ENCODE results near the gene NDUFS8. TPM values are rescaled to one million over a fixed set of nuclear protein-coding genes. Genes with fewer than 3 reads are reported as not detected.
A peak's percentile ranks its signal among the peaks of the same experiment; 100 is the strongest.

NDUFS8 gene
- total and polyA plus RNA-seq, 2 of the 13 experiments (the other 11 are each of a cell fraction or from before 2014, with no cell fraction given) = 96.7 to 158 TPM

DNA sequence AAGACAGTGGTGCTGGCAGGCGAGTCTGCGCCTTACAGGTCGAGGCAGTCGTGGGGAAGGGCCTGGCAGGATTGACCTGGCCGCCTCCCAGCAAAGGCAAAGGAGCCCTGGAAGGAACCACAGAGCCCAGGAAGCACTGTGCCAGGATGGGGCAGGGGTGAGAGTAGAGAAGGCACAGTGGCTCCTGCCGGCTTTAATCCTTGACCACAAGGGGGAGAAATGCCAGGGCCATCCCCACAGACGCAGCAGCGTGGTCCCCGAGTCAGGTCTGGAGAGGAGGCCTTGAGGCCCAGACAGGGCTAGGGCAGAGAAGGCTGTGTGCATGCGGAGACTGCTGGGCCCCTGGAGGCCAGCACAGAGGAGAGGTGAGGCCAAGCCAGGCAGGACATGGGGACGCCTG lies 9.9 kb upstream of the NDUFS8 start (continued):
- no peak for TF ChIP-seq ZNF572 (CRISPR knock-in tag; IDR thresholded peaks at IDR 0.05)
- TF ChIP-seq, protein P1, sequence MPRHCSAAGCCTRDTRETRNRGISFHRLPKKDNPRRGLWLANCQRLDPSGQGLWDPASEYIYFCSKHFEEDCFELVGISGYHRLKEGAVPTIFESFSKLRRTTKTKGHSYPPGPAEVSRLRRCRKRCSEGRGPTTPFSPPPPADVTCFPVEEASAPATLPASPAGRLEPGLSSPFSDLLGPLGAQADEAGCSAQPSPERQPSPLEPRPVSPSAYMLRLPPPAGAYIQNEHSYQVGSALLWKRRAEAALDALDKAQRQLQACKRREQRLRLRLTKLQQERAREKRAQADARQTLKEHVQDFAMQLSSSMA (CRISPR knock-in tag; IDR thresholded peaks at IDR 0.05) = no peak
- no peak for TF ChIP-seq ZBTB25 (CRISPR knock-in tag; IDR thresholded peaks at IDR 0.05)
- TF ChIP-seq, protein P2, sequence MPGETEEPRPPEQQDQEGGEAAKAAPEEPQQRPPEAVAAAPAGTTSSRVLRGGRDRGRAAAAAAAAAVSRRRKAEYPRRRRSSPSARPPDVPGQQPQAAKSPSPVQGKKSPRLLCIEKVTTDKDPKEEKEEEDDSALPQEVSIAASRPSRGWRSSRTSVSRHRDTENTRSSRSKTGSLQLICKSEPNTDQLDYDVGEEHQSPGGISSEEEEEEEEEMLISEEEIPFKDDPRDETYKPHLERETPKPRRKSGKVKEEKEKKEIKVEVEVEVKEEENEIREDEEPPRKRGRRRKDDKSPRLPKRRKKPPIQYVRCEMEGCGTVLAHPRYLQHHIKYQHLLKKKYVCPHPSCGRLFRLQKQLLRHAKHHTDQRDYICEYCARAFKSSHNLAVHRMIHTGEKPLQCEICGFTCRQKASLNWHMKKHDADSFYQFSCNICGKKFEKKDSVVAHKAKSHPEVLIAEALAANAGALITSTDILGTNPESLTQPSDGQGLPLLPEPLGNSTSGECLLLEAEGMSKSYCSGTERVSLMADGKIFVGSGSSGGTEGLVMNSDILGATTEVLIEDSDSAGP (CRISPR knock-in tag; IDR thresholded peaks at IDR 0.05; ENCODE audit: borderline replicate concordance) = 0 out of 2 replicates have a peak, but pooled peaks have one; percentile 10
- TF ChIP-seq HOXA9 (CRISPR knock-in tag; IDR thresholded peaks at IDR 0.05; ENCODE audit: borderline replicate concordance) = no peak
- no peak for TF ChIP-seq CEBPG (CRISPR knock-in tag; IDR thresholded peaks at IDR 0.05)
- TF ChIP-seq CENPX (CRISPR knock-in tag; IDR thresholded peaks at IDR 0.05) = no peak
- 0 out of 2 replicates have a peak, but pooled peaks have one; percentile 24 for TF ChIP-seq ISL2 (CRISPR knock-in tag; IDR thresholded peaks at IDR 0.05)
- no peak for TF ChIP-seq TRIM24 (CRISPR knock-in tag; IDR thresholded peaks at IDR 0.05)
- TF ChIP-seq HNRNPK (IDR thresholded peaks at IDR 0.05; ENCODE audit: low read depth, low read length, poor library complexity, severe bottlenecking) = no peak
- no peak for TF ChIP-seq ZMYM4 (CRISPR knock-in tag; IDR thresholded peaks at IDR 0.05)
- peak; percentile 66; the same call in 1 of the 2 replicates for TF ChIP-seq ZNF350 (CRISPR knock-in tag; IDR thresholded peaks at IDR 0.05; ENCODE audit: borderline replicate concordance, low read depth)
- peak; percentile 73 for TF ChIP-seq XRCC5 (optimal IDR thresholded peaks at IDR 0.05; ENCODE audit: low read length)
- TF ChIP-seq ZNF841 (CRISPR knock-in tag; IDR thresholded peaks at IDR 0.05; ENCODE audit: borderline replicate concordance) = no peak
- peak; percentile 79; the same call in 1 of the 2 replicates for TF ChIP-seq MYC (CRISPR knock-in tag; IDR thresholded peaks at IDR 0.05; ENCODE audit: borderline replicate concordance)
- TF ChIP-seq ZFP41 (CRISPR knock-in tag; IDR thresholded peaks at IDR 0.05; ENCODE audit: borderline replicate concordance) = no peak
- 0 out of 2 replicates have a peak, but pooled peaks have one; percentile 7 for TF ChIP-seq HNF4A (CRISPR knock-in tag; IDR thresholded peaks at IDR 0.05)
- peak; percentile 55; the same call in 1 of the 2 replicates for TF ChIP-seq ZBTB43 (CRISPR knock-in tag; conservative IDR thresholded peaks at IDR 0.05)
- TF ChIP-seq SRF (IDR thresholded peaks at IDR 0.05; ENCODE audit: low read depth, low read length) = no peak
- TF ChIP-seq MEIS2 (CRISPR knock-in tag; IDR thresholded peaks at IDR 0.05) = 0 out of 2 replicates have a peak, but pooled peaks have one; percentile 38
- TF ChIP-seq HNF1B (CRISPR knock-in tag; IDR thresholded peaks at IDR 0.05) = no peak; the same call in 1 of the 2 replicates
- peak; percentile 82 for TF ChIP-seq ZNF7 (CRISPR knock-in tag; IDR thresholded peaks at IDR 0.05)
- no peak for TF ChIP-seq ZNF232 (CRISPR knock-in tag; IDR thresholded peaks at IDR 0.05; ENCODE audit: borderline replicate concordance)
